Astrocyte of the cerebellum (primary cell): ENCODE data around the gene PDZD2.

ENCODE experiments used
- DNase-seq: peaks from one replicate; pipeline ENCODE4 v3.0.0-alpha.2; 2011; ENCODE audit warnings: low read depth
- H3K4me3 ChIP-seq: 2 replicates; pipeline ENCODE4 v1.5.1; 2011; ENCODE audit warnings: mild to moderate bottlenecking, low read depth, low read length, moderate library complexity
- CTCF ChIP-seq: IDR thresholded peaks from 2 replicates; pipeline ENCODE4 v1.5.1; 2012; ENCODE audit warnings: low read length, low read depth, moderate library complexity, mild to moderate bottlenecking; ENCODE audit errors: missing control alignments
- in situ Hi-C: cut with HindIII; loops from 2 replicates; pipeline ENCODE4 v1.10.0; 2017; ENCODE audit warnings: low sequenced_read_pairs

PDZD2 gene

GRCh38 chr5:32099486-32100035 is 460.6 kb downstream of the PDZD2 start:
- H3K4me3 ChIP-seq, result no peak overlapping the region
- in situ Hi-C loops, result loop anchor here (5.0 kb wide), 1 partner anchor 272 kb away; no protein-coding TSS in a partner anchor
- no peak for DNase-seq
- no peak for TF ChIP-seq CTCF

- DNase-seq, result no peak
- in situ Hi-C loops, result no loop called here
- H3K4me3 ChIP-seq, result no peak overlapping the region
- no peak for TF ChIP-seq CTCF
These were observed 461.3 kb downstream of the PDZD2 start for GRCh38 chr5:32100230-32100629.

GRCh38 chr5:32100691-32101302 is 461.9 kb downstream of the PDZD2 start:
- TF ChIP-seq CTCF, result no peak
- H3K4me3 ChIP-seq, result no peak overlapping the region
- in situ Hi-C loops, result no loop called here
- no peak for DNase-seq

- no peak for DNase-seq
- H3K4me3 ChIP-seq, result no peak overlapping the region
- TF ChIP-seq CTCF, result no peak
- in situ Hi-C loops, result no loop called here
These were observed 463.5 kb downstream of the PDZD2 start for GRCh38 chr5:32102254-32102986.

- no peak for TF ChIP-seq CTCF
- in situ Hi-C loops, result no loop called here
- no peak for DNase-seq
- H3K4me3 ChIP-seq, result no peak overlapping the region
These were observed 464.6 kb downstream of the PDZD2 start for GRCh38 chr5:32103521-32103920.

- no peak for TF ChIP-seq CTCF
- in situ Hi-C loops, result loop anchor here (5.0 kb wide), 1 partner anchor 50 kb away; no protein-coding TSS in a partner anchor
- DNase-seq, result no peak
- H3K4me3 ChIP-seq, result no peak overlapping the region
These were observed 468.4 kb downstream of the PDZD2 start for GRCh38 chr5:32107291-32107690.
